DMS 273 (cell line): ENCODE data around the gene TECPR2.

Experiments used
- DNase-seq: peaks from one replicate; lab custom pipeline; 2025; ENCODE audit not compliant: unreplicated experiment; lab: John Stamatoyannopoulos, UW

Gene TECPR2

DNA sequence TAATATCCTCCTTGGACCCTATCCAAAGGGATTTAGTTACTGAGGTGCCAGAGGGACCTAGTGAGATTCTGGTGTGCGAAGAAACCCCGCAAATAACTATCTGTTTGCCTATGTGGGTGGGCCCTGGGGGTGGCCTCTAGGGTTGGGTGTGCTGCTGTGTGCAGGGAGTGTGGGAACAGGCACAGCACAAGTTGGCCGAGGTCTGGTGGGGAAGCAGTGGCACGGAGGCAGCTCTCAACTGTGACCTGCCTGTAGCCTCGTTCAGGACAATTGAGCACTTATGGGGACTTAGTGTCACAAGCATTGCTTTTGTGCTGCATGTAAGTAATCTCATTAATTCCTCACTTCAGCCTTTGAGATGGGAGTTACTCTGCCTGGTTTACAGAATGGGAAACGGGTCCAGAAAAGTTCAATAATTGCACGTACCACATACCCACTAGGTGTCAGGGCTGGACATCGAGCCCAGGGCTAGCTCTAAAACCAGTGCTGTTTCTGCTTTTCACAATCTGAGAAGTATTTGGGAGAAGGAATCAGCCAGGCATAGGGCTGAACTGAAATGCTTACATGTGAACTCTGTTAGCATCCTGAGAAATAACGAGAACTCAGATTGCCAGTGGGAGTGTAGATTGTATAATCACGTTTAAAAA, 58.8 kb downstream of the TECPR2 start:
- no peak for DNase-seq

DNA sequence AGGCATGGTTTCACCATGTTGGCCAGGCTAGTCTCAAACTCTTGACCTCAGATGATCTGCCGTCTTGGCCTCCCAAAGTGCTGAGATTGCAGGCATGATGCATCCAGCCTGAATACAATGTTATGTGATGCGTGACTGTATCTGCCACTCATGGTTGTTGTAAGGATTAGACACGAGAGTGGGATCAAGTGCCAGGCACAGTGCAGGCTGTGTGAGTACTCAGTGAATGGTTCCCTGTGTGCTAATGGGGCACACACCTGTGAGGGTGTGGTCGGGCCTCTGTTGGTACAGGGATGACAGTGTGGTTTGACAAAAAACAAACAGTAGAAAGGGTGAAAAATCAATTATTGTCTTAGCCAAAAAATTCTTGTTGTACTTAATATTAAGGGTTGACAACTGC, 61.8 kb downstream of the TECPR2 start:
- DNase-seq, result no peak

DNA sequence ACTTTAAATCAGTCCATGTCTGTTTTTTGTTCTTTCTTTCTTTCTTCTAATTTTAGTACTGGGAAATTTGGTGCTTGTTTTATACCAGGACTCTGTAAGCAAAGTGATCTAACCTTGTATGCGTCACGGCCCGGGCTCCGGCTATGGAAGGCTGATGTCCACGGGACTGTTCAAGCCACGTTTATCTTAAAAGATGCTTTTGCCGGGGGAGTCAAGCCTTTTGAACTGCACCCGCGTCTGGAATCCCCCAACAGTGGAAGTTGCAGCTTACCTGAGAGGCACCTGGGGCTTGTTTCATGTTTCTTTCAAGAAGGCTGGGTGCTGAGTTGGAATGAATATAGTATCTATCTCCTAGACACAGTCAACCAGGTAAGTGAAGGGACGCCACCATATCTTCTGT, 62.2 kb downstream of the TECPR2 start:
- no peak for DNase-seq

DNA sequence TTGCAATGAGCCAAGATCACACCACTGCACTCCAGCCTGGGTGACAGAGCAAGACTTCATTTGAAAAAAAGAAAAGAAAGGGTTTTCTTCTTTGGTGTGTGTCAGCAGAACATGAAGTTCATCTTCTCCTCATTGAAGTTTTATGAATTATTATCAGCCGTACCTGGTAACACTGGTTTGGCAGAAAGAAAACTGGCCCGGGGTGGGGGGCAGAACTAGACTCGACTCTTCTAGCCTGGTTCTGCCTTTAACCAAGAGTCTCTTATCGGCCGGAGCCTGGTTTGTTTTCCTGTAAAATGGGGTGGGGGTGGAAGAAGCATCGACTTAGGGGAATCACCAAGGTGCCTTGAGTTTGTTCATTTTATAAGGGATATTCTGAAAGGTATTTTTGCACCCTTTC, 64.1 kb downstream of the TECPR2 start:
- no peak for DNase-seq

DNA sequence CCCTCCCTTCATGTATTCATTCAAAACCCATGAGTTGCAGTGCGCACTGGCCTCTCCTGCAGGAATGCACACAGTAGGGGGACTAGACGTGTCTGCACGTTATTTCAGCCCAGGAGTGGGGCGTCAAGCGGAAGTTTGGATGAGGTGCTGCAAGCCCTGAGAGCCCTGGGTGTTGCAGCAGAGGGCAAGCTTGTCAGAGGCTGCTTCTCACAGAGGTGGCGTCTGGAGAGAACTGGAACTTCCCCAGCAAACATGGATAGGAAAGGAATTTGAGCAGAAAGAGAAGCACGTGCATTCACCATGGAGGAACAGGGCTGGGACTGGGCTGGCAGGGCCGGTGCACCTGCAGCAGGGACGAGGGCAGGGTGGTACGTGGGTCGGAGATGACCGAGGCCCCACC, 64.9 kb downstream of the TECPR2 start:
- no peak for DNase-seq

DNA sequence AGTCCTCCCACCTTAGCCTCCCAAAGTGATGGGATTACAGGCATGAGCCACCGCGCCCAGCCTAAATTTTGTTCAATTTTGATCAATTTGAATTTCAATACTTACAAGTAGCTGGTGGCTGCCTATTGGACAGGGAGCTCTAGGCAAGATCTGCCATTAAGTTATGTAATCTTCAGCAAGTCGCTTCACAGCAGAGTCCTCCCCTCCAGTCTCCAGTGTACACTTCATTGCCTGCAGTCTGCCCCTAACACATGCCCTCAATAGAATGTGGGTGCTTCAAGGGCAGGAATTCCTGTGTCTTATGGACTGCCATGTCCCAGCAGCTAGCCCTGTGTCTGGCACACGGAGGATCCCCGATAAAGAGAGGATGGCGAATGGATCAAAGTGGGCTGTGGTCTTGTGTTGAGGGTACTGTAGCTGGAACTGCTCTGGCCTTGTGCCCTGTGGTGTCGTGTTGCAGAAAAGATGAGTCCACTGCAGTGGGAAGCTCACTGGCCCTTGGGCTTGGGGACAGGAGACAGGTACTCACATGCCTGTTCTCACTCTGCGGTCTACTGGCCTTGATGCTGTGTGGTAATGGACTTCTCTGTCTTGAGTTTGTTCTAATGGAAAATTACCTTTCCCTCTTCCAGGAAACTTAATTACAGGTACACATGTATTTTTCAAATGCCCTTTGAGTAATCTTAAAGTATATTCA, 67.6 kb downstream of the TECPR2 start:
- DNase-seq, result no peak

DNA sequence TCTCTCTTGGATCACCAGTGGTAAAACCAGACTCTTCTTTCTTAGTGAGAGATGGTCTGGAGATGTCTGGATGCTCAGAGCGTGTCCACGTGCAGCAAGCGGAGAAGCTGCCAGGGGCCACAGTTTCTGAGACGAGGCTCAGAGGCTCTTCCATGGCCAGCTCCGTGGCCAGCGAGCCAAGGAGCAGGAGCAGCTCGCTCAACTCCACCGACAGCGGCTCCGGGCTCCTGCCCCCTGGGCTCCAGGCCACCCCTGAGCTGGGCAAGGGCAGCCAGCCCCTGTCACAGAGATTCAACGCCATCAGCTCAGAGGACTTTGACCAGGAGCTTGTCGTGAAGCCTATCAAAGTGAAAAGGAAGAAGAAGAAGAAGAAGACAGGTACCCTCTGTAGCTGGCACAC, 69.0 kb downstream of the TECPR2 start:
- DNase-seq, result no peak

DNA sequence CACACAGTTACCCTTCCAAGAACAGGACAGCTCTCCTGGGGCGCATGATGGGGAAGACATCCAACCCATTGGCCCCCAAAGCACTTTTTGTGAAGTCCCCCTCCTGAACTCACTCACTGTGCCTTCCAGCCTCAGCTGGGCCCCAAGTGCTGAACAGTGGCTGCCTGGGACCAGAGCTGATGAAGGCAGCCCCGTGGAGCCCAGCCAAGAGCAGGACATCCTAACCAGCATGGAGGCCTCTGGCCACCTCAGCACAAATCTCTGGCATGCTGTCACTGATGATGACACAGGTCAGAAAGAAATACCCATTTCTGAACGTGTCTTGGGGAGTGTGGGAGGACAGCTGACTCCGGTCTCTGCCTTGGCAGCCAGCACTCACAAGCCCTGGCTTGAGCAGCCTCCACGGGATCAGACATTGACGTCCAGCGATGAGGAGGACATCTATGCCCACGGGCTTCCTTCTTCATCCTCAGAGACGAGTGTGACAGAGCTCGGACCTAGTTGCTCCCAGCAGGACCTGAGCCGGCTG, 72.0 kb downstream of the TECPR2 start:
- DNase-seq, result no peak

DNA sequence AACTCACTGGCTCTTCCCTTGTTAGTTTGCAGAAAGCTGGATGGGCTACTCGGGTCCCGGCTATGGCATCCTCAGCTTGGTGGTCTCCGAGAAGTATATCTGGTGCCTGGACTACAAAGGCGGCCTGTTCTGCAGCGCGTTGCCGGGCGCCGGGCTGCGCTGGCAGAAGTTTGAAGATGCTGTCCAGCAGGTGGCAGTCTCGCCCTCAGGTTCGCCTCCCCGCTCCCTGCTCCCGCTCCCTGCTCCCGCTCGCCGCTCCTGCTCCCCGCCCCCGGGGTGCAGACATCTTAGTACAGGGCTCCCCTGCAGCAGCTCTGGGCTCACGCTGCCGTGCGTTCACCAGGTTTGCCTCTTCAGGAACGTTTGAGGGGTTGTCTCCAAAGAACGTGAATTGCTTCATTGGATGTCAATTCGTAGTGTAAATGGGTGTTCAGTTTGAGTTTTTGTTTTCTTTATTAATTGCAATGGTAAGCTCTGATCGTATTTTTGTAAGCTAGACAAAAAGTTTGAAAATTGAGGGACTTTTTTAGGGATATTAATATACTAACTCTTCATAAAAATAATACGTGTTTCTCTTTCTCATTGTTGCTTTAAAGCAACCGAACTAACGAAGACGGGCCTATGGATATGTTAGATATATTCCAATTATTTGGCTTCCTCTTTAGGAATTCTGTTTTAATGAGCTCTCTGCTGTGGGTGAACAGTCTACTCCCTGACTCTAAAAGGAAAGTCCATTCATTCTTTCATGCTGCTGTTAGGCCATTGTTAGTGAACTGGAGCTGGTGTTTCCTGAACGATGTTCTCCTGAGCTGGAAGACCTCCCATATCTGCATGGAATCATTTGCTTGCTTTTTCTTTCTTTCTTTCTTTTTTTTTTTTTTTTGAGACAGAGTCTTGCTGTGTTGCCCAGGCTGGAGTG, 75.5 kb downstream of the TECPR2 start:
- peak; percentile 94 for DNase-seq

DNA sequence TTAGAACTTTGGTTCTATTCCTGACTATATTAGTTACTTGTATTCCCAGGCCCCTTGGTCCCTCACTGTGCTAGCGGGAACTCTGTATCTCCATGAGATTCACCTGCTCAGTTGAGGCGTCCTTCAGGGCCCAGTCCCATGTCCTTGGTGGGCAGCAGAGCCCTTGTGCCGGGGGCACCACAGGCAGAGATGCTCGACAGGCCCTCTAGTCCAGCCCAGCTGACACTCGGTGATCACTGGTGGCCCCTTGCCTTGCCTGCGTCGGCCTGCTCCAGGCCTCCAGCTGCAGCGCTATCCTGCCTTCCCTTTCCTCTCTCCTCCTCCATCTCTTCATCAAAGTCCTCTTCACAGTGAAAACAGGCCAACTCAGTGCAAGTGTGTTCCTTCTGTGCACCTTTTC, 76.8 kb downstream of the TECPR2 start:
- DNase-seq, result no peak

DNA sequence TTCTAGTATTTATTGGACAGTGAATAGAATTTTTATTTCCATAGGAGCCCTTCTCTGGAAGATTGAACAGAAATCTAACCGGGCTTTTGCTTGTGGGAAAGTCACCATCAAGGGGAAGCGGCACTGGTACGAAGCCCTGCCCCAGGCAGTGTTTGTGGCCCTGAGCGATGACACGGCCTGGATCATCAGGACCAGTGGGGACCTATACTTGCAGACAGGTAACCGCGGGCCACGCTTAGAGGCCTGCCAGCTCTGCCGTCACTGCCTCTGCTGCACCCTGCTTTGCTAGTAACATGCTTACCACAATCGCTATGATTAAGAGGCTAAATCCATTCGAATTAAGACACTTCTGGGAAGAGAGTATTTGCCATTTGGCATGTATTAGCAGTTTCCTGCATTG, 77.7 kb downstream of the TECPR2 start:
- no peak for DNase-seq

DNA sequence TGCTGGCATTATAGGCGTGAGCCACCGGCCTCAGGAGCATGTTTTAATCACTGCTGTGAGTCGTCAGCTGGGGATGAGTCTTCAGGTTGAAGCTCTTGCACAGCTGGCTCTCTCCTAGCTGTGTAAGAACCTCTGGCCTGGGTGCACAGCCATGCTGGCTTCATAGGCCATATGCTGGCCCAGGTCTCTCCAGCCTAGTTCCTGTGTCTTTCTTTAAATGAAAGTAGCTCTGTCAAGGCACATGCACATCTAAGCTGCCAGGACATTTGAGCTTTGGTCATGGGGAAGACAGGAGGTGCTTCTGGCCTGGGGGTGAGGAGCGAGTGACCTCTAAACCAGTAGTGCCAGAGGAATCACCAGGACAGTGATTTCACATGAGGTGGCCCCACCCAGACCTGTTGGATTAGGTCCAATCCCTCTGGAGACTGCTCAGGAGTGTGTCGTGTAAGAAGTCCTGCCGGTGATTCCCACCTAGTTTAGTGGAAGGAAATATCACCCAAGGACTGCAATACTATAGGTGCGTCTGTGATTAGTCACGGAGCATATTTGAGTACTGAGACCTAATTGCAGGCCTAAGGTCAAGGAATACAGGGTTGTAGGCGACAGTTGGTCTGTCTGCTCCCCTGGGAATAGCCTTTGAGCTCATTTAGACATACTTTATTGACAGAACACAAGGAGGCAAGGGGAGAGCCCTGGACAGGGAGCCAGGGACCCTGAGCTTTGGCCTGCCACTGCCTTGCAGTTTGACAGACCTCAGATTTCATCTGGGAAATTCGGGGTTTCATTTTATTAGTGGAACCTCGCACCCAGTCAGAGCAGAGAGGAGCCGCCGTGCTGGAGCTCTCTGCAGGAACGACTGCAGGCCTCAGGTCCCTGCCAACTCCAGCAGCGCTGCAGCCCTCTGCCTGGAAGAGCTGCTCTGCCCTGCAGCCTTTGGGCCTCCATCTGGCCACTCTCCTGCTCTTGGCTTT, 79.8 kb downstream of the TECPR2 start:
- DNase-seq, result peak; percentile 55

DNA sequence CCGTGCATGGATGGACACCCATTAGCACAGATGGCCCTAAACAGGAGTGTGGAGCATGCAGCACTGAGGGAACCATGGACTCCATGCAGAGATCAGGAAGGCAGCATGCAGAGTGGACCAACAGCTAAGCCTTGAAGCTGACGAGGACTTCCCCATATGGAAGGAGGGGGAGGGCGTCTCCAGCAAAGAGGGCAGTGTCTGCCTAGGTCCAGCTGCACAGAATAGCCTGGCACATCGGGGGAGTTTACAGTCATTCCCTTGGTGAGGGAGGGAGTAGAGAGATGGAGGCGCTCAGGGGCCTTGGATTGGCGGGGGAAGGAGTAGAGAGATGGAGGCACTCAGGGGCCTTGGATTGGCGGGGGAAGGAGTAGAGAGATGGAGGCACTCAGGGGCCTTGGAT, 82.3 kb downstream of the TECPR2 start:
- no peak for DNase-seq

DNA sequence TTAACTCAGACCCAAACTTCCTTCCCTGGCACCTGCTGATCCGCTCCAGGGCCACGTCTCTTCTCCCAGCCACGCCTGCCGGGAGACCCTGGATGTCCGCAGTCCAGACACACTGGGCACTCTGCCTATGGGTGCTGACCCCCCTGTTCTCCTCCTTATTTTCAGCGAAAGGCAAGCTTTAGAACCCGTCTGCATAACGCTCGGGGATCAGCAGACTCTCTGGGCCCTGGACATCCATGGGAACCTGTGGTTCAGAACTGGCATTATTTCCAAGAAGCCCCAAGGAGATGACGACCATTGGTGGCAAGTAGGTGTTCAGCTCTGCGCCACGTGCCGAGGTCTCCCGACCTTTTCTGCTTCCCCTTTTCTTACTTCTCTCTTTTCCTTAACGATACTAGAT, 82.9 kb downstream of the TECPR2 start:
- DNase-seq, result no peak

DNA sequence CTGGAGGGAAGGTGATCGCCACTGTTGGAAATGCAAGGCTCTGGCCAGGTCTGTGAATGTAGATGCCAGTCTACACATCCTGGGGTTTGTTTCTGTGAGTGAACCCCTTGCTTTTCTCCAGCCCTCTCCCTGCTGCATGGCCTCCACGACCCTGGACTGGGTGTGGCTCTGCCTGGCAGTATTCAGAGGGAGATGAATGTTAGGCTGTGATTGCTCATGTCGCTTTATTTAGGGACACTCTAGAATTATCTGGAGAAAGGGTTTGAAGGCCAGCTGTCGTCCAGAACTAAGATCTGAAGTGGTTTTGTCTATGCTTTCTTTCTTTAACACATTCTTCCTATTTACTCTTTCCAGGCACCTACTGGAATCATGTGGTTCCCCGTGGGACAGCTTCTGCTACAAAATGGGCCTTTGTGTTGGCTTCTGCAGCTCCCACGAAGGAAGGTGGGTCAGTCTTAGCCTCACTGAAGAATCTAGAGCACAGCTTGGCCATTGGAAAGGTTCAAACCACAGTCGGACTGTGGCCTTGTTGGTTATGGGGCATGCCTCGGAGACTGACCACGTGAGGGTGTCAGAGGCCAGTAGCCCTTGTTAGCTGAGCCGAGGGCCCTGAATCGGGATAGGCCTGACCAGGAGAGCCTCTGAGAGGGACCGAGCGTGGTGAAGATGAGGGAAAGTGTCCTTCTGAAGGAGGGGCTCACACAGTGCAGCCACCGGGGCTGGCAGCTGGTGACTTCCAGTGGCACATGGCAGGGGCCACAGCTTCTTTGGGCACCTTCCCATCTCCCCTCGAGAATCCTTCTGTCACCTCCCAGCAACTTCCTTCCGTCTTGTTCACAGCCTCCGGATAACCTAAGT, 87.7 kb downstream of the TECPR2 start:
- DNase-seq, result no peak

DNA sequence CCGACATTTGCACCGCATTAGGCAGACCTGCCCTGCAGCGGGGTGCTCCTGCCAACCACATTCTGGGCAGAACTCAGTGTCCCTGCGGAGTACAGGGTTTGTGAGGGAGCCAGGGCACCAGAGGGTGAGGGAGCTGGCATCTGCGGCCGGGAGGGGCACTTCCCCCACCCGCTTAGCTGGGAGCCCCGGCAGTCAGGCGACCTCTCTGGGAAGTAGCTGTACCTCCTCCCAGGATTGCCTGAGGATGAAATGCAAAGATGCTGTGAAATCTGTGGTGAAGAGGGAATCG, 88.3 kb downstream of the TECPR2 start:
- no peak for DNase-seq

DNA sequence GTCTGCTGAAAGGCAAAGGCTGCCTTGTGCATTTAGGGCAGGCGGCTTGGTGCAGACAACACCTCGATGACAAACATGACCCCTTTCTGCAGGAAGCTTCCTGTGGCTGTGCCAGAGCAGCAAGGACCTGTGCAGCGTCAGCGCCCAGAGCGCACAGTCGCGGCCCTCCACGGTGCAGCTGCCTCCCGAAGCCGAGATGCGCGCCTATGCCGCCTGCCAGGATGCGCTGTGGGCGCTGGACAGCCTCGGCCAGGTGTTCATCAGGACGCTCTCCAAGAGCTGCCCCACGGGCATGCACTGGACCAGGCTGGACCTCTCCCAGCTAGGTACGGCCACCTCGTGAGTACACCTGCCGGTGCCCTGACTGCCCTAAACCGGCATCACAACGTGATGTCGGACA, 89.6 kb downstream of the TECPR2 start:
- no peak for DNase-seq

DNA sequence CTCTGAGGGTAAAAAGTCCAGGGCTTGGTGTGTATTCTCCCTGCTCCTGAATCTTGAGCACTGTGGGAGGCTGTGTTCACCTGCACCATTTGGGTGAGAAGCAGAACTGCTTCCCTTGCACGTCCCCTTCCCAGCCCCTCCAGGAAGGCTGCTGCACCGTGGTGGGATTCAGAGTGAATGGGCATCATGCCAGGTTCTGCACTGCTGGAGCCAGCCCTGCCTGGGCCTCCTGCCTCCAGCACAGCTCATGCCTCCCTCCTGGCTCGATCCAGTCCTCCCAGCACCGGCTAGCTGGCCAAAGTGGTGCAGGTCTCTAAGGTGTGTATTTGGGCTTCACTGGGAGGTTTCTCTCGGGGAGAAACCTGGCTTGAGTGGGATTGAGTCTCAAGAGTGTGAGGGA, 92.0 kb downstream of the TECPR2 start:
- DNase-seq, result no peak

DNA sequence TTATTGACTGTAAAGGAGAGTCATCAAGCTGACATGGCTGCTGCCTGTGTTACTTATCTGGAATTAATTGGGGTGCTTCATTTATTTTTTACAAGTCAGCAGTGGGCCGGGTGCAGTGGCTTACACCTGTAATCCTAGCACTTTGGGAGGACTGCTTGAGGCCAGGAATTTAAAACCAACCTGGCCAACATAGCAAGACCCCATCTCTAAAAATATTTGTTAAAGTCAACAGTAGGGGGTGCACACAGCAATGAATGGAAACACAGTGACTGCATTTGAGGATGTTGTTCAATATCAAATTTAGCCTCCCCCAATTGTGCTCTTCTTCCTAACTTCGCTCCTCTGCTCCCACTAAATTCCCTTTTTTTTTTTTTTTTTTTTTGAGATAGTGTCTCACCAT, 94.8 kb downstream of the TECPR2 start:
- no peak for DNase-seq
